Suprapubic skin (tissue), 4 donors: Measurements from ENCODE around the gene MSX1. TPM values are rescaled to one million over a fixed set of nuclear protein-coding genes. Genes with fewer than 3 reads are reported as not detected.
A peak's percentile ranks its signal among the peaks of the same experiment; 100 is the strongest.

Experiments used
- DNase-seq, 2 donors: peaks; one replicate each; pipeline ENCODE4 v3.0.0-alpha.2; 2019; ENCODE audit warnings: low spot score in 2 of 2
- H3K27ac ChIP-seq: fragments of 200-600 bp; sonication (generic); one replicate; pipeline ENCODE4 v1.5.1; 2019
- H3K27me3 ChIP-seq: fragments of 200-600 bp; sonication (generic); one replicate; pipeline ENCODE4 v1.5.1; 2019
- H3K36me3 ChIP-seq: fragments of 200-600 bp; sonication (generic); one replicate; pipeline ENCODE4 v1.5.1; 2019
- H3K4me1 ChIP-seq: fragments of 200-600 bp; sonication (generic); one replicate; pipeline ENCODE4 v1.5.1; 2019
- H3K4me3 ChIP-seq: fragments of 200-600 bp; sonication (generic); one replicate; pipeline ENCODE4 v1.5.1; 2019; ENCODE audit warnings: mild to moderate bottlenecking
- H3K9me3 ChIP-seq: fragments of 200-600 bp; sonication (generic); one replicate; pipeline ENCODE4 v1.5.1; 2019
- CTCF ChIP-seq, 2 donors: fragments of 200-600 bp in 1 of 2; fragments of 450-650 bp in 1 of 2; sonication (generic) in 1 of 2; IDR thresholded peaks; one replicate each; pipeline ENCODE4 v1.5.1; 2016 to 2019; ENCODE audit warnings: antibody characterized with exemption in 2 of 2, mild to moderate bottlenecking in 1 of 2, moderate library complexity in 1 of 2
- EP300 ChIP-seq: sonication (generic); formaldehyde crosslinking; IDR thresholded peaks from one replicate; pipeline ENCODE4 v1.6.1; 2017; ENCODE audit warnings: antibody characterized with exemption
- POLR2A ChIP-seq, 2 donors: fragments of 450-650 bp; IDR thresholded peaks; one replicate each; pipeline ENCODE4 v1.6.1; 2017; ENCODE audit warnings: antibody characterized with exemption in 2 of 2, mild to moderate bottlenecking in 2 of 2, moderate library complexity in 2 of 2
- POLR2AphosphoS5 ChIP-seq, 3 donors: sonication (generic); formaldehyde crosslinking; IDR thresholded peaks; one replicate each; pipeline ENCODE4 v1.6.1; 2017; ENCODE audit warnings: antibody characterized with exemption in 3 of 3
- WGBS: methylation state at CpG from one replicate; pipeline ENCODE4 v1.1.5; 2018; 5-methylcytosine and 5-hydroxymethylcytosine counted together
- total RNA-seq, 4 donors: library from RNA; depleted of rRNA; stranded (reverse); fragments of >200 nt; gene quantifications; one replicate each; pipeline ENCODE4 v1.1.0, GENCODE V29; 2016

MSX1 gene
- total RNA-seq, 4 donors from 2014 or later = 2.0 to 7.2 (median 4.9) TPM

- H3K36me3 ChIP-seq = no peaks in the 10 kb centered on the region
- H3K27me3 ChIP-seq = peaks cover 79% of the 10 kb centered on the region
- TF ChIP-seq CTCF (IDR thresholded peaks at IDR 0.05) (no peak), EP300 (no peak), POLR2AphosphoS5 (IDR thresholded peaks at IDR 0.05) (no peak), POLR2A (IDR thresholded peaks at IDR 0.05) (no peak)
- WGBS = no CpG with 5 or more reads among the region's 2 CpGs
- no peak overlapping the region for H3K27ac ChIP-seq
- H3K4me3 ChIP-seq = no peak overlapping the region
- peaks cover 24% of the 10 kb centered on the region for H3K4me1 ChIP-seq
- H3K9me3 ChIP-seq = no peaks in the 10 kb centered on the region
- no peak for DNase-seq
Observed at GRCh38 chr4:4874254-4874653, 14.8 kb downstream of the MSX1 start.

- 23% methylated on average over 5 of the region's 5 CpGs for WGBS
- DNase-seq = no peak
- peaks cover 70% of the 10 kb centered on the region for H3K27me3 ChIP-seq
Observed at GRCh38 chr4:4875147-4875546, 15.7 kb downstream of the MSX1 start.

GRCh38 chr4:4875611-4876010 lies 16.1 kb downstream of the MSX1 start:
- Histone ChIP-seq H3K27ac (no peak overlapping the region), H3K4me3 (no peak overlapping the region), H3K9me3 (no peaks in the 10 kb centered on the region), H3K4me1 (peaks cover 15% of the 10 kb centered on the region), H3K36me3 (no peaks in the 10 kb centered on the region), H3K27me3 (peaks cover 65% of the 10 kb centered on the region)
- WGBS = 48% methylated on average over 5 of the region's 5 CpGs
- DNase-seq = no peak
- no peak for TF ChIP-seq POLR2AphosphoS5 (IDR thresholded peaks at IDR 0.05)
- TF ChIP-seq POLR2A (IDR thresholded peaks at IDR 0.05) = no peak
- no peak for TF ChIP-seq EP300
- no peak for TF ChIP-seq CTCF (IDR thresholded peaks at IDR 0.05)

More at GRCh38 chr4:4875147-4875546, 15.7 kb downstream of the MSX1 start:
- Histone ChIP-seq H3K36me3 (no peaks in the 10 kb centered on the region), H3K4me1 (peaks cover 20% of the 10 kb centered on the region), H3K4me3 (no peak overlapping the region), H3K27ac (no peak overlapping the region), H3K9me3 (no peaks in the 10 kb centered on the region)
- TF ChIP-seq EP300 = no peak
- no peak for TF ChIP-seq POLR2AphosphoS5 (IDR thresholded peaks at IDR 0.05)
- TF ChIP-seq CTCF (IDR thresholded peaks at IDR 0.05) = no peak
- TF ChIP-seq POLR2A (IDR thresholded peaks at IDR 0.05) = no peak

- TF ChIP-seq CTCF (IDR thresholded peaks at IDR 0.05) = no peak
- no peak for TF ChIP-seq POLR2A (IDR thresholded peaks at IDR 0.05)
- TF ChIP-seq EP300 = no peak
- no peak for TF ChIP-seq POLR2AphosphoS5 (IDR thresholded peaks at IDR 0.05)
- Histone ChIP-seq H3K36me3 (no peaks in the 10 kb centered on the region), H3K27ac (no peak overlapping the region), H3K27me3 (peaks cover 50% of the 10 kb centered on the region), H3K4me3 (no peak overlapping the region), H3K4me1 (peaks cover 6% of the 10 kb centered on the region), H3K9me3 (no peaks in the 10 kb centered on the region)
- 79% methylated on average over 12 of the region's 12 CpGs for WGBS
- peak in 1 of 2 donors; percentile 32 for DNase-seq
Observed at GRCh38 chr4:4876945-4877661, 17.6 kb downstream of the MSX1 start.

- Histone ChIP-seq H3K27ac (no peak overlapping the region), H3K9me3 (no peaks in the 10 kb centered on the region), H3K4me1 (no peaks in the 10 kb centered on the region), H3K36me3 (no peaks in the 10 kb centered on the region), H3K4me3 (no peak overlapping the region), H3K27me3 (peaks cover 16% of the 10 kb centered on the region)
- 73% methylated on average over 2 of the region's 2 CpGs for WGBS
- TF ChIP-seq CTCF (IDR thresholded peaks at IDR 0.05) = no peak
- no peak for TF ChIP-seq EP300
- TF ChIP-seq POLR2A (IDR thresholded peaks at IDR 0.05) = no peak
- no peak for TF ChIP-seq POLR2AphosphoS5 (IDR thresholded peaks at IDR 0.05)
- DNase-seq = no peak
Observed at GRCh38 chr4:4880492-4880891, 21.0 kb downstream of the MSX1 start.
